NT2/D1 (cell line): Measurements from ENCODE around the gene ST3GAL4.

ENCODE experiments used
- SUZ12 ChIP-seq: IDR thresholded peaks from 2 replicates; pipeline ENCODE4 v1.6.1; 2011; ENCODE audit not compliant: insufficient read length, insufficient read depth; ENCODE audit errors: extremely low read depth
- YY1 ChIP-seq: IDR thresholded peaks from 2 replicates; pipeline ENCODE4 v1.6.1; 2011; ENCODE audit not compliant: insufficient read length, insufficient read depth
- ZNF274 ChIP-seq: IDR thresholded peaks from 2 replicates; pipeline ENCODE4 v1.6.1; 2011; ENCODE audit warnings: mild to moderate bottlenecking, low read depth, low read length

GRCh38 chr11:126457817-126458216 lies 102.3 kb downstream of the ST3GAL4 start:
- no peak for TF ChIP-seq ZNF274
- no peak for TF ChIP-seq YY1
- no peak for TF ChIP-seq SUZ12
